ENCODE results near the gene FAM169A. TPM values are rescaled to one million over a fixed set of nuclear protein-coding genes. Genes with fewer than 3 reads are reported as not detected.

FAM169A gene
- total RNA-seq, 1 donor from 2014 or later: 23.8 TPM

DNA sequence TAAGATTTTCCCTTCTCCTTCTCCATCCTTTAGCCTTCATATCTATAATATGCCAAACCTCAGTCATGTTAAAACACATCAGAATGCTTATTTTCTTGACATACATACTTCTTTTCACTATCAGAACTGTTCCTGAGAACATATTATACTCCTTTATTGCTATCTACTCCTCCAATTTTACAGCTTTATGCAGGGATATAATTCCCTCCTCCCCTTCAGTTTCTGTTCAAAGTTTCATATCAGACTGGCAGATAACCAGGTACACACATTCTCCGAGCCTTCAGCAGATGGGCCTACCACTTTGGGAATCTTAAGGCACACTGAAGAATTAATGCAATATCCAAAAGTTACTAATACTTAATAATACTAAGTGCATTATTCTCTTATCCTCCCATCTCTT lies 29.1 kb downstream of the FAM169A start:
- Histone ChIP-seq H3K27me3 (no peaks in the 10 kb centered on the region), H3F3A (ENCODE audit: low read depth) (no peaks in the 10 kb centered on the region), H3K27ac (no peak overlapping the region), H2AFZ (replicated peaks) (no peak overlapping the region), H4K20me1 (ENCODE audit: low read depth) (peaks cover 4% of the 10 kb centered on the region), H3K79me2 (ENCODE audit: low read depth) (peaks cover 8% of the 10 kb centered on the region), H3K4me2 (no peak overlapping the region), H3K4me3 (no peak overlapping the region), H3K9me3 (ENCODE audit: low read depth) (no peaks in the 10 kb centered on the region), H3K36me3 (peaks cover 10% of the 10 kb centered on the region), H3K4me1 (no peaks in the 10 kb centered on the region), H3K9ac (no peak overlapping the region)
- Mint-ChIP-seq H3K27me3 (ENCODE audit: insufficient read depth, low read depth) (no peaks in the 10 kb centered on the region), H3K36me3 (peaks cover 12% of the 10 kb centered on the region), H3K27ac (no peak overlapping the region), H3K4me3 (no peak overlapping the region), H3K4me1 (no peaks in the 10 kb centered on the region), H3K9me3 (no peaks in the 10 kb centered on the region)
- DNase-seq (ENCODE audit: low spot score): no peak
- TF ChIP-seq, protein P1, sequence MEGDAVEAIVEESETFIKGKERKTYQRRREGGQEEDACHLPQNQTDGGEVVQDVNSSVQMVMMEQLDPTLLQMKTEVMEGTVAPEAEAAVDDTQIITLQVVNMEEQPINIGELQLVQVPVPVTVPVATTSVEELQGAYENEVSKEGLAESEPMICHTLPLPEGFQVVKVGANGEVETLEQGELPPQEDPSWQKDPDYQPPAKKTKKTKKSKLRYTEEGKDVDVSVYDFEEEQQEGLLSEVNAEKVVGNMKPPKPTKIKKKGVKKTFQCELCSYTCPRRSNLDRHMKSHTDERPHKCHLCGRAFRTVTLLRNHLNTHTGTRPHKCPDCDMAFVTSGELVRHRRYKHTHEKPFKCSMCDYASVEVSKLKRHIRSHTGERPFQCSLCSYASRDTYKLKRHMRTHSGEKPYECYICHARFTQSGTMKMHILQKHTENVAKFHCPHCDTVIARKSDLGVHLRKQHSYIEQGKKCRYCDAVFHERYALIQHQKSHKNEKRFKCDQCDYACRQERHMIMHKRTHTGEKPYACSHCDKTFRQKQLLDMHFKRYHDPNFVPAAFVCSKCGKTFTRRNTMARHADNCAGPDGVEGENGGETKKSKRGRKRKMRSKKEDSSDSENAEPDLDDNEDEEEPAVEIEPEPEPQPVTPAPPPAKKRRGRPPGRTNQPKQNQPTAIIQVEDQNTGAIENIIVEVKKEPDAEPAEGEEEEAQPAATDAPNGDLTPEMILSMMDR (IDR thresholded peaks at IDR 0.05): no peak
- TF ChIP-seq EZH2phosphoT487 (IDR thresholded peaks at IDR 0.05) (no peak), EZH2 (IDR thresholded peaks at IDR 0.05) (no peak)

DNA sequence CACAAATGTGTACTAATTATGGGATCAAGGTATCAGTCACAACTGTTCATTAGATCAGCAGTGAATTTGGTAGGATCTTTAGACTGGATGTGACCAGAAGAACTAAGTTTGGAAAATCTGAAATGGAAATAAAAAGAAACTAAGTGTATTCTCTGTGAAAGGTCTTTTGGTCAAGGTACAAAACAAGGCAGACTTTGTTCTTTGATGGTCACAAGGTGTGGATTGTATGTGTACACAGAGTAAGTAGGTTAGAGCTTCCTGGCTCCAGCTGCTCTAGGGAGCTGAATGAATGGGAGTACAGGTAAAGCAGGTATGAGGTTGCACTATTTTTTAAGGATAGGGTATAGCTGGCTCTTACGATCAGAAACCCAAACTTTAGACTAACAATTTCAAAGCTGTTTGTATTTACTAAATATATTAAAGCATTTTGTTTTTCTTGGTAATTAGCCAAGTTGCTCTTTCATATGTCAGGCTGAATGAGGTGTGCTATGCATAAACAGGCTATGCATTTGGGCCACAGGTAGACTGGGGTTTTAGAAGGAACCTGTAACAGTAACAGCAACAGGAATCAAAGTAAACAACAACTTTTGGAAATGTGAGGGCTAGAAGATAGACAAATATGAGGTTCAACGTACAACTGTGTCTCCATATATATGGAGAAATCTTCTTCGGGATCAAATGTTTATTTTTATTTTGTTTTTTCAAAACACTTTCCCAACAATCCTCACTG lies 32.5 kb downstream of the FAM169A start:
- H3K27me3 Mint-ChIP-seq (ENCODE audit: insufficient read depth, low read depth): no peaks in the 10 kb centered on the region
- no peak for DNase-seq (ENCODE audit: low spot score)
- H3K9ac ChIP-seq: no peak overlapping the region
- no peak overlapping the region for H3K27ac Mint-ChIP-seq
- H3K36me3 Mint-ChIP-seq: peaks cover 12% of the 10 kb centered on the region
- H3K9me3 Mint-ChIP-seq: no peaks in the 10 kb centered on the region
- H3K4me3 ChIP-seq: no peak overlapping the region
- H3K36me3 ChIP-seq: no peaks in the 10 kb centered on the region
- no peak overlapping the region for H3K27ac ChIP-seq
- H3K79me2 ChIP-seq (ENCODE audit: low read depth): no peaks in the 10 kb centered on the region
- no peak overlapping the region for H2AFZ ChIP-seq (replicated peaks)
- no peak overlapping the region for H3K4me3 Mint-ChIP-seq
- H3K4me1 Mint-ChIP-seq: no peaks in the 10 kb centered on the region
- no peaks in the 10 kb centered on the region for H3K4me1 ChIP-seq
- no peaks in the 10 kb centered on the region for H3K9me3 ChIP-seq (ENCODE audit: low read depth)
- H3F3A ChIP-seq (ENCODE audit: low read depth): no peaks in the 10 kb centered on the region
- H4K20me1 ChIP-seq (ENCODE audit: low read depth): no peaks in the 10 kb centered on the region
- no peaks in the 10 kb centered on the region for H3K27me3 ChIP-seq
- no peak for TF ChIP-seq EZH2 (IDR thresholded peaks at IDR 0.05)
- no peak for TF ChIP-seq EZH2phosphoT487 (IDR thresholded peaks at IDR 0.05)
- TF ChIP-seq, protein P1 (IDR thresholded peaks at IDR 0.05): no peak
- no peak overlapping the region for H3K4me2 ChIP-seq

DNA sequence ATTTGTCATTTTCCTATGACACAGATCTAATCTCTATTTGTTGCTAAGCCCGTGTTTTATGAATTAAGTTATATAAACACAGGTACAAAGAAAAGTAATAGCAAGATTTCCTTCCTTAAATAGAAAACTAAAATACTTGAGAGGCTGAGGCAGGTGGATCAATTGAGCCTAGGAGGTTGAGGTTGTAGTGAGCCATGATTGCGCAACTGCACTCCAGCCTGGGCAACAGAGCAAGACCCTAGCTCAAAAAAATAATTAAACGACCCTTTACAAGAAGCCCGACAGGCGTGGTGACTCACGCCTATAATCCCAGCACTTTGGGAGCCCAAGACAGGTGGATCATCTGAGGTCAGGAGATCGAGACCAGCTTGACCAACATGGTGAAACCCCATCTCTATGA lies 36.8 kb downstream of the FAM169A start:
- H3K79me2 ChIP-seq (ENCODE audit: low read depth): no peaks in the 10 kb centered on the region
- no peak overlapping the region for H3K9ac ChIP-seq
- no peaks in the 10 kb centered on the region for H3K36me3 Mint-ChIP-seq
- no peak overlapping the region for H3K4me3 Mint-ChIP-seq
- H3K27me3 ChIP-seq: no peaks in the 10 kb centered on the region
- no peak for DNase-seq (ENCODE audit: low spot score)
- no peak overlapping the region for H3K27ac Mint-ChIP-seq
- H3K4me2 ChIP-seq: no peak overlapping the region
- no peaks in the 10 kb centered on the region for H3K36me3 ChIP-seq
- no peaks in the 10 kb centered on the region for H3F3A ChIP-seq (ENCODE audit: low read depth)
- no peaks in the 10 kb centered on the region for H3K4me1 ChIP-seq
- no peaks in the 10 kb centered on the region for H3K9me3 Mint-ChIP-seq
- H2AFZ ChIP-seq (replicated peaks): no peak overlapping the region
- H3K4me3 ChIP-seq: no peak overlapping the region
- no peak for TF ChIP-seq EZH2 (IDR thresholded peaks at IDR 0.05)
- no peak for TF ChIP-seq EZH2phosphoT487 (IDR thresholded peaks at IDR 0.05)
- TF ChIP-seq, protein P1 (IDR thresholded peaks at IDR 0.05): no peak
- no peaks in the 10 kb centered on the region for H3K9me3 ChIP-seq (ENCODE audit: low read depth)
- no peaks in the 10 kb centered on the region for H3K4me1 Mint-ChIP-seq
- H4K20me1 ChIP-seq (ENCODE audit: low read depth): no peaks in the 10 kb centered on the region
- no peak overlapping the region for H3K27ac ChIP-seq
- H3K27me3 Mint-ChIP-seq (ENCODE audit: insufficient read depth, low read depth): no peaks in the 10 kb centered on the region
